ENCODE measurements around the gene SPTAN1. TPM values are rescaled to one million over a fixed set of nuclear protein-coding genes. Genes with fewer than 3 reads are reported as not detected.
"Not testable (repeated sequence)": the region's sequence is repeated elsewhere in the genome, so short reads cannot be mapped to it uniquely, and the experiment has no call there.

The SPTAN1 gene
- total RNA-seq, 2 donors from 2014 or later: 242 to 278 TPM

- ATAC-seq (no peak), DNase-seq (ENCODE audit: low spot score in 2 of 2) (no peak)
- H3K27ac Mint-ChIP-seq: peak overlapping the region in 1 of 2 donors; percentile 26
- peaks cover 5 to 12% of the 10 kb centered on the region in 2 donors for H3K36me3 Mint-ChIP-seq
- H3K9me3 Mint-ChIP-seq: no peaks in the 10 kb centered on the region
Observed at GRCh38 chr9:128577206-128577605, 24.8 kb downstream of the SPTAN1 start.

GRCh38 chr9:128579194-128579593 is 26.8 kb downstream of the SPTAN1 start:
- ATAC-seq (no peak), DNase-seq (ENCODE audit: low spot score in 2 of 2) (no peak)
- Mint-ChIP-seq H3K36me3 (peaks cover 5 to 12% of the 10 kb centered on the region in 2 donors), H3K9me3 (no peaks in the 10 kb centered on the region), H3K27ac (no peak overlapping the region)

- DNase-seq (ENCODE audit: low spot score in 2 of 2) (no peak), ATAC-seq (no peak)
- Mint-ChIP-seq H3K27ac (peak overlapping the region in 1 of 2 donors; percentile 46), H3K9me3 (no peaks in the 10 kb centered on the region), H3K36me3 (peaks cover 5 to 18% of the 10 kb centered on the region in 2 donors)
Observed at GRCh38 chr9:128580731-128581130, 28.3 kb downstream of the SPTAN1 start.

GRCh38 chr9:128585155-128585554 is 32.8 kb downstream of the SPTAN1 start:
- Mint-ChIP-seq H3K27ac (peak overlapping the region in 1 of 2 donors; percentile 4), H3K36me3 (peaks cover 5 to 31% of the 10 kb centered on the region in 2 donors)
- not testable (repeated sequence) for ATAC-seq; H3K9me3 Mint-ChIP-seq; DNase-seq (ENCODE audit: low spot score in 2 of 2)

- H3K36me3 Mint-ChIP-seq: peaks cover 10 to 33% of the 10 kb centered on the region in 2 donors
- H3K9me3 Mint-ChIP-seq; DNase-seq (ENCODE audit: low spot score in 2 of 2): not testable (repeated sequence)
- peak overlapping the region; percentile 0 to 84 for H3K27ac Mint-ChIP-seq
- ATAC-seq: peak in 1 of 2 donors; percentile 29
Observed at GRCh38 chr9:128586934-128587333, 34.5 kb downstream of the SPTAN1 start.

GRCh38 chr9:128587453-128587852 is 35.1 kb downstream of the SPTAN1 start:
- peak; percentile 97 to 98 for ATAC-seq
- Mint-ChIP-seq H3K27ac (peak overlapping the region; percentile 0 to 84), H3K36me3 (peaks cover 10 to 36% of the 10 kb centered on the region in 2 donors), H3K9me3 (no peaks in the 10 kb centered on the region)
- peak; percentile 54 to 57 for DNase-seq (ENCODE audit: low spot score in 2 of 2)

- DNase-seq (ENCODE audit: low spot score in 2 of 2) (no peak), ATAC-seq (no peak)
- Mint-ChIP-seq H3K27ac (peak overlapping the region in 1 of 2 donors; percentile 44), H3K36me3 (peaks cover 10 to 43% of the 10 kb centered on the region in 2 donors), H3K9me3 (no peaks in the 10 kb centered on the region)
Observed at GRCh38 chr9:128588581-128589233, 36.3 kb downstream of the SPTAN1 start.

- DNase-seq (ENCODE audit: low spot score in 2 of 2): no peak
- Mint-ChIP-seq H3K27ac (no peak overlapping the region), H3K9me3 (no peaks in the 10 kb centered on the region), H3K36me3 (peaks cover 5 to 33% of the 10 kb centered on the region in 2 donors)
- ATAC-seq: no peak
Observed at GRCh38 chr9:128593039-128593438, 40.7 kb downstream of the SPTAN1 start.

- no peak for ATAC-seq
Observed at GRCh38 chr9:128593856-128594255, 41.5 kb downstream of the SPTAN1 start.

GRCh38 chr9:128595471-128595870 is 43.1 kb downstream of the SPTAN1 start:
- ATAC-seq (no peak), DNase-seq (ENCODE audit: low spot score in 2 of 2) (no peak)
- no peak overlapping the region for H3K27ac Mint-ChIP-seq
- no peaks in the 10 kb centered on the region for H3K9me3 Mint-ChIP-seq
- peaks cover 5 to 22% of the 10 kb centered on the region in 2 donors for H3K36me3 Mint-ChIP-seq

More at GRCh38 chr9:128593856-128594255, 41.5 kb downstream of the SPTAN1 start:
- Mint-ChIP-seq H3K36me3 (peaks cover 5 to 28% of the 10 kb centered on the region in 2 donors), H3K27ac (no peak overlapping the region), H3K9me3 (no peaks in the 10 kb centered on the region)
- DNase-seq (ENCODE audit: low spot score in 2 of 2): no peak

- DNase-seq (ENCODE audit: low spot score in 2 of 2): no peak
- H3K36me3 Mint-ChIP-seq: no peaks in the 10 kb centered on the region
- H3K27ac Mint-ChIP-seq: no peak overlapping the region
- peak in 1 of 2 donors; percentile 26 for ATAC-seq
- no peaks in the 10 kb centered on the region for H3K9me3 Mint-ChIP-seq
Observed at GRCh38 chr9:128600099-128600498, 47.7 kb downstream of the SPTAN1 start.

GRCh38 chr9:128603697-128604096 is 51.3 kb downstream of the SPTAN1 start:
- no peak for ATAC-seq
- peak overlapping the region in 1 of 2 donors; percentile 27 for H3K27ac Mint-ChIP-seq
- H3K36me3 Mint-ChIP-seq: peaks cover 0 to 2% of the 10 kb centered on the region in 2 donors
- H3K9me3 Mint-ChIP-seq: no peaks in the 10 kb centered on the region
- no peak for DNase-seq (ENCODE audit: low spot score in 2 of 2)

- ATAC-seq: no peak
- H3K9me3 Mint-ChIP-seq: no peaks in the 10 kb centered on the region
- H3K36me3 Mint-ChIP-seq: peaks cover 7 to 9% of the 10 kb centered on the region in 2 donors
- peak overlapping the region in 1 of 2 donors; percentile 41 for H3K27ac Mint-ChIP-seq
- DNase-seq (ENCODE audit: low spot score in 2 of 2): no peak
Observed at GRCh38 chr9:128607642-128608350, 55.4 kb downstream of the SPTAN1 start.

- H3K36me3 Mint-ChIP-seq: peaks cover 7 to 13% of the 10 kb centered on the region in 2 donors
- DNase-seq (ENCODE audit: low spot score in 2 of 2) (no peak), ATAC-seq (no peak)
- H3K9me3 Mint-ChIP-seq: no peaks in the 10 kb centered on the region
- H3K27ac Mint-ChIP-seq: no peak overlapping the region
Observed at GRCh38 chr9:128610897-128611296, 58.5 kb downstream of the SPTAN1 start.

GRCh38 chr9:128611600-128612394 is 59.4 kb downstream of the SPTAN1 start:
- H3K36me3 Mint-ChIP-seq: peaks cover 7 to 13% of the 10 kb centered on the region in 2 donors
- ATAC-seq (no peak), DNase-seq (ENCODE audit: low spot score in 2 of 2) (no peak)
- peak overlapping the region; percentile 45 to 77 for H3K27ac Mint-ChIP-seq
- H3K9me3 Mint-ChIP-seq: no peaks in the 10 kb centered on the region

GRCh38 chr9:128614728-128615127 is 62.3 kb downstream of the SPTAN1 start:
- no peak for ATAC-seq
- Mint-ChIP-seq H3K27ac (no peak overlapping the region), H3K9me3 (no peaks in the 10 kb centered on the region), H3K36me3 (peaks cover 8 to 25% of the 10 kb centered on the region in 2 donors)
- no peak for DNase-seq (ENCODE audit: low spot score in 2 of 2)

GRCh38 chr9:128615571-128615970 is 63.2 kb downstream of the SPTAN1 start:
- no peak for ATAC-seq
- Mint-ChIP-seq H3K9me3 (no peaks in the 10 kb centered on the region), H3K27ac (peak overlapping the region; percentile 20 to 63), H3K36me3 (peaks cover 8 to 27% of the 10 kb centered on the region in 2 donors)
- DNase-seq (ENCODE audit: low spot score in 2 of 2): no peak

Measured in activated naive CD4-positive, alpha-beta T cell treated with anti-CD3 and anti-CD28 coated beads, Interleukin-2, amount 50 U/mL, for 72 hours (primary cell).